Measurements from ENCODE around the gene CYB5B.

Gene CYB5B

GRCh38 chr16:69465083-69465721 is 40.8 kb downstream of the CYB5B start:
- no peak for TF ChIP-seq CTCF (IDR thresholded peaks at IDR 0.05; ENCODE audit: control insufficient read depth, insufficient read depth, low read depth, low read length, missing control alignments)
- no peak overlapping the region for H3K4me3 ChIP-seq (ENCODE audit: control insufficient read depth, low read depth, low read length)
- DNase-seq (ENCODE audit: low read depth), result no peak

- no peak overlapping the region for H3K4me3 ChIP-seq (ENCODE audit: control insufficient read depth, low read depth, low read length)
- no peak for DNase-seq (ENCODE audit: low read depth)
- no peak for TF ChIP-seq CTCF (IDR thresholded peaks at IDR 0.05; ENCODE audit: control insufficient read depth, insufficient read depth, low read depth, low read length, missing control alignments)
Observed at GRCh38 chr16:69465881-69466280, 41.5 kb downstream of the CYB5B start.

GRCh38 chr16:69466547-69466946 is 42.1 kb downstream of the CYB5B start:
- DNase-seq (ENCODE audit: low read depth), result no peak
- H3K4me3 ChIP-seq (ENCODE audit: control insufficient read depth, low read depth, low read length), result no peak overlapping the region
- TF ChIP-seq CTCF (IDR thresholded peaks at IDR 0.05; ENCODE audit: control insufficient read depth, insufficient read depth, low read depth, low read length, missing control alignments), result no peak

- DNase-seq (ENCODE audit: low read depth), result no peak
- TF ChIP-seq CTCF (IDR thresholded peaks at IDR 0.05; ENCODE audit: control insufficient read depth, insufficient read depth, low read depth, low read length, missing control alignments), result no peak
Observed at GRCh38 chr16:69467080-69467479, 42.7 kb downstream of the CYB5B start.

GRCh38 chr16:69467531-69468204 is 43.2 kb downstream of the CYB5B start:
- no peak overlapping the region for H3K4me3 ChIP-seq (ENCODE audit: control insufficient read depth, low read depth, low read length)
- no peak for TF ChIP-seq CTCF (IDR thresholded peaks at IDR 0.05; ENCODE audit: control insufficient read depth, insufficient read depth, low read depth, low read length, missing control alignments)
- DNase-seq (ENCODE audit: low read depth), result no peak

More at GRCh38 chr16:69467080-69467479, 42.7 kb downstream of the CYB5B start:
- no peak overlapping the region for H3K4me3 ChIP-seq (ENCODE audit: control insufficient read depth, low read depth, low read length)

GRCh38 chr16:69469807-69470561 is 45.6 kb downstream of the CYB5B start:
- no peak overlapping the region for H3K4me3 ChIP-seq (ENCODE audit: control insufficient read depth, low read depth, low read length)

More at GRCh38 chr16:69469807-69470561, 45.6 kb downstream of the CYB5B start:
- no peak for DNase-seq (ENCODE audit: low read depth)
- no peak for TF ChIP-seq CTCF (IDR thresholded peaks at IDR 0.05; ENCODE audit: control insufficient read depth, insufficient read depth, low read depth, low read length, missing control alignments)
